Stimulated activated CD8-positive, alpha-beta memory T cell treated with anti-CD3 and anti-CD28 coated beads, Interleukin-15, amount 100 ng/mL, for 1 hour (primary cell): ENCODE data around the gene KRTAP22-1.

Experiments used
- DNase-seq: peaks from one replicate; pipeline ENCODE4 v3.0.0-alpha.2; 2020; ENCODE audit warnings: low read depth

The KRTAP22-1 gene

DNA sequence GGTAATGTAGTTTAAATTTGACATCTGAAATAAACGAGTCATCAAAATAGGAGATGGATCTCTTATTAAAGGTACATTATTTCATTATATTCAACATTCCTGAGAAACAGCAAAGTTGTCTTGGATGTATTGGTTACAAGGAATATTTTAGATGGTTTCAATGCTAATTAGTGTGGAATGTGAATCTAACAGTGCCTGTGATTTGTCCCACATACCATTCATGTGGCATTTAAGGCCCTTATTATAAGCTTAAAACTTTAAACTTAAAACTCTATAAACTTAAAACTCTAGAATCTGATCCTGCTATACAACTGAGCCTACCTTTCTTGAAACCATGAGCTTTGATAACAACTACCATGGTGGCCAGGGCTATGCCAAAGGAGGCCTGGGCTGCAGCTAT is at the start of gene KRTAP22-1:
Gene KRTAP22-1, plus strand, starts transcription at position 301 of the 400 bp plus-strand sequence.
- DNase-seq, result no peak

DNA sequence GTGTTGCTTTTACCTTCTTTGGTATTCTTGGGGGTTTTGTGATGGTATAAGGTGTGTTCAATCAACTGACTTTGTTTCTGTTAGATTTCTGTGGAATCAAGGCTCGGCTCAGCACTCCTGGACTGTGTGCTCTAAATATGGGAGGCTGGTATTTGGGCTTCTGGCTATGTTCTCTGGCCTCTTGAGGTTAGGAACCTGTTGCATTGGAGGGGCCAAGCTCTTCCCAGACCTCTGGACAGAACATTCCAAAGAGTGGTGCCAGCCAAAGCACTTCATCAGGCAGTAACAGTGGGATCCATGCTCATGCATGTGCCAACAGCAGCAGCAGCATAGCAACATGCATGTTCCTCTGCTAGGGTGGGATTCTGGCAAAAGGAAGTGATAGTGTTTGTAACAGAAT is 48.1 kb upstream of the KRTAP22-1 start:
- DNase-seq, result no peak

GRCh38 chr21:30555095-30555494 is 45.8 kb upstream of the KRTAP22-1 start:
- DNase-seq, result no peak

GRCh38 chr21:30561264-30561895 is 39.5 kb upstream of the KRTAP22-1 start, which contains the start of gene KRTAP19-7:
KRTAP19-7 (minus strand) TSS chr21:30561314; CDS start chr21:30561289, 25 bp downstream.
- no peak for DNase-seq

DNA sequence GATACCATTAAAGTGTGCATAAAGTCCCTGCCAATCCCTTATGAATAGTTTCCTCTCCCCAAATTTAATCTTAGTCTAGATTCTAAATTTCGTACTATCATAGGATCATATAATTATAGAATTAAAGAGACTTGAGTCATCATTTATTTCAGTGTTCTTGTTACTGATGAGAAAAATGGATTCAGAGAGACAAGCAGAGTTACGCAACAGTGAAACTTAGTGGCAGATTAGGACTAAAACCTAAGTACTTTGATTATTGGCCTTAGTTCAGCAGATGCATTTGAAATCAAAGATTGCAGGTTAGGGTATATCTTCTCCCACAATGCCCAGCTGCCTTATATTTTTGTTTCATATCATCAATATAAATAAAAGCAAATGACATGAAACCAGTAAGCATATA is 38.9 kb upstream of the KRTAP22-1 start:
- no peak for DNase-seq

DNA sequence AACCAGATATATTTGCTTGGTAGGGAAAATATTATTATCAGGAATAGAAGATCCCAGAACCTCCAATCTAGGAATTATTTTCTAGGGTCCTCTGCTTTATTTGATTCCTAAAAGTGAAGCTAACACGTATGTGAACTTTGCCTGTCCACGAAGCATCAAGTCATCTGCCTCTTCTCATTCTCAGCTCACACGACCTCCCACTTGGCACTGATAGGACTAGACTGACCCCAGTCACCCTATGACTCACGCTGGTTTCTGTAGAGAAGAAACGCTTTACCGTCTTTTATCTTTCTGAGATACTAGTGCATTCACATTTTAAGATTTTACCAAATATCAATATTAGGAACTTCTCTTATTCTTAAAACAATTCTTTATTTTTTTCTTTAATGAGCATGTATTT is 37.8 kb upstream of the KRTAP22-1 start:
- no peak for DNase-seq

GRCh38 chr21:30563630-30564029 is 37.3 kb upstream of the KRTAP22-1 start:
- DNase-seq, result no peak

- no peak for DNase-seq
These were observed 33.3 kb upstream of the KRTAP22-1 start for GRCh38 chr21:30567617-30568016.

DNA sequence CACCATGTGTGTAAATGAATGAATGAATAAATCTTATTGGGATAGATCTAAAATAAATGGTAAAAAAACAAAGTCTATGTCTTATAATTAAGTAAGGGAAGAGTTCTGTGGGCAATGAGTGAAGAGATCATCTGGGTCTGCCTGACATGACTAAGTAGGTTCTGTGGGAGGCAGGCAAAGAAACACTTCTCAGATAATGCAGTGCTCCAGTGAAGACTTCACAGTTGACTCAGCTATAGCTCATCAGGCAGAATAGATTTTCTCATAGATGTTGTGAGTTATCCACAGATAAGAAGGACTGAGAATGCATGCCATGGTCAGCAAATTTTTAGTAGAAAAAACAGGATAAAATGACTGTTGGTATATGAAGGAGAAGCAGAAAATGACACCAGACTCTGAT is 23.1 kb upstream of the KRTAP22-1 start:
- DNase-seq, result no peak

GRCh38 chr21:30579346-30579745 is 21.5 kb upstream of the KRTAP22-1 start:
- no peak for DNase-seq

DNA sequence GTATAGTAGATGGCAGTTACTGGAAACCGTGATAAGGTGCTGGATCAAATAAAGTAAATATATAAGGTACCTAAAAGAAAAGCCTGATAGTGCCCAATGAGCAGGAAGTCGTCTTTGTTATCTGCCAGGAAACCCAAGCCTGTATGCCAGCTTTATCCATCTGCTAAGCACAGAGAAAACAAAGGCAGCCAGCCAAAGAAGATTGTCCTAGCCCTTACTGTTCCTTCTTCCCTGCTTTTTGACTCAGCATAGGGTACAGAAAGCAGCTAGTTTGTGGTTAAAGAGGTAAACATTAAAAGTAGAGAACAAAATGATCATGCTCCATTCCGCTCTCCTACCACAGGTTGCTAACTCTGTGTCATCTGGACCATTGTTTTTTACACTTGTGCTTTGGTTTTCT is 20.8 kb upstream of the KRTAP22-1 start:
- no peak for DNase-seq

- no peak for DNase-seq
These were observed 18.0 kb upstream of the KRTAP22-1 start for GRCh38 chr21:30582870-30583269.

GRCh38 chr21:30590297-30590696 is 10.6 kb upstream of the KRTAP22-1 start, which contains the start of gene KRTAP22-2:
KRTAP22-2 (minus strand) TSS chr21:30590397.
- DNase-seq, result no peak

DNA sequence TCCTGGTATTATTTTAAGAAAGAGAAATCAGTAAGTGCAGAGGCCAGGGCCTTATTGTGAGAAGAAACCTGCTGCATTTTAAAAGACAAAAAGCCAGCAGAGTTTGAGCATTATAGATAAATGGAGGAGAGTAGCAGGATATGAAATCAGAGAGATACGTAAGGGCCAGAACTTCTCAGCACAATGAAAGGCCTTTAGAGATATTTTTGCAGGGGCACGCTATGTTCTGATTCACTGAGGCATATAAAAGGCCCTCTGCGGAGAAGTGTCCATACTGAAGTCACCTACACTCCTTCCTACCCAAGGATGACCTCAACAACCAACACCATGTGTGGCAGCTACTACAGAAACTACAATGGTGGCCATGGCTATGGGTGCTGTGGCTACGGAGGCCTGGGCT is 8.7 kb upstream of the KRTAP22-1 start, which contains the start of gene KRTAP6-3:
Gene KRTAP6-3, plus strand, starts transcription at position 301 of the 400 bp plus-strand sequence. Its CDS starts 6 bp downstream, at position 307.
- DNase-seq, result no peak

DNA sequence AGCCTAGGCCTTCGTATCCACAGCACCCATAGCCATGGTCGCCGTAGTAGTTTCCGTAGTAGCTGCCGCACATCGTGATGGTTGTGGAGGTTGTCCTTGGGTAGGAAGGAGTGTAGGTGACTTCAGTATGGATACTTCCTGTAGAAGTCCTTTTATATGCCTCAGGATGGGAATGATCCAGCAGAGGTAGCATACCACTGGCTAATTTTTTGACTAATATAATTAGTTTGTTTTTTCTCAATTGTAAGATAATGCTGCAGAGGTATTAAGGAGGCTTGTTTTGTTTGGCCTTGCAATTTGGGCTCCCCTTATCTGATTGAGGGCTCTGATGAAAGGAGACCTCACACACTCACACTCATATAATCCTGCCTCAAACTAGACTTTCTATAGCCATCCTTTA is 2.1 kb upstream of the KRTAP22-1 start, which contains the start of gene KRTAP6-2:
Gene KRTAP6-2, minus strand, starts transcription at position 101 of the 400 bp plus-strand sequence. Its CDS starts 28 bp downstream, at position 73.
- DNase-seq, result no peak

GRCh38 chr21:30605968-30606367 is 5.1 kb downstream of the KRTAP22-1 start:
- no peak for DNase-seq

GRCh38 chr21:30612132-30612531 is 11.2 kb downstream of the KRTAP22-1 start:
- DNase-seq, result no peak

GRCh38 chr21:30613836-30614235 is 12.9 kb downstream of the KRTAP22-1 start, which contains the start of gene KRTAP6-1:
KRTAP6-1 (minus strand) TSS chr21:30613930; CDS start chr21:30613904, 26 bp downstream.
- DNase-seq, result no peak

DNA sequence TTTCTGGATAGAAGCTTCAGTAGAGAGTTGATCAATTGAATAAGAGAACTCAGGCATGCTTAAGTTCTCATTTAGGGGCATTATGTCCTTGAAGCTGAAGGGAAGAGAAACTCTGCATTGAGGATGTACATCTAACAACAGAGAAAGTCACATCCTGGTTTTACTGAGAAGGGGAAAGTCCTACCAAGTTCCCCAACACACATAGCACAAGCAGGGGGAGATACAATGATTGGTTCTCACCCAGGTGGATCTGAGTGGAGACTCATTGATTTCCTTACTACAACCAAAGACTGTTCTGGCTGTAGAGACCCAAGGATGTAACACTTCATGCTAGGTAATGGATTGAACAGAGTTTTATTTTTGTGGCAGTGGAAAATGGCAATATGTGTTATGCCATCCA is 14.3 kb downstream of the KRTAP22-1 start:
- no peak for DNase-seq

DNA sequence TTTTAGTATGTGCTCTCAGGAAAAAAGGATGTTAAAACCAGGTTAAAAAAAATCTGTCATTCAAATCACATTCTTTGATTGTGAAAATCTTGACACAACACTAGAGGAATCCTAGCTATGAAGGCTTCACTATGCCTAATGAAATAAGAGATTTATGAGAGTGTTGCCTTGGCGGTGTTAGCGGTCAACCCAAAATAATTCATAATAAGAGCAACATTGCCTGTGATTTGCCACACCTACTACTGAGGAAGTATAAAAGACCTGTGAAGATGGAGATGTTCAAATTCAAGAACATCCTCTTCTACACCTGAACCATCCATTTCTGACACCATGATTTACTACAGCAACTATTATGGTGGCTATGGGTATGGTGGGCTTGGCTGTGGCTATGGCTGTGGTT is 15.2 kb downstream of the KRTAP22-1 start, which contains the start of gene KRTAP20-1:
Gene KRTAP20-1, plus strand, starts transcription at position 301 of the 400 bp plus-strand sequence. Its CDS starts 30 bp downstream, at position 331.
- no peak for DNase-seq

- DNase-seq, result no peak
These were observed 19.2 kb downstream of the KRTAP22-1 start for GRCh38 chr21:30620080-30620479.

GRCh38 chr21:30620522-30620921 is 19.6 kb downstream of the KRTAP22-1 start, which contains the start of gene KRTAP20-4:
KRTAP20-4 (plus strand) TSS chr21:30620627.
- DNase-seq, result no peak

GRCh38 chr21:30623362-30623761 is 22.5 kb downstream of the KRTAP22-1 start:
- DNase-seq, result no peak
